Panc1 (cell line): ENCODE measurements around the gene TAL1. TPM values are rescaled to one million over a fixed set of nuclear protein-coding genes. Genes with fewer than 3 reads are reported as not detected.

ENCODE experiments used
- ATAC-seq: fragments of 200-7000 bp; cut with Tn5 transposase; 2 replicates; pipeline ENCODE4 v1.9.1; 2020; ENCODE audit warnings: mild to moderate bottlenecking, moderate library complexity
- BruUV-seq: library from RNA; stranded (reverse); fragments of 400-500 nt; replicated peaks from 2 replicates; lab custom pipeline; 2021; lab: Mats Ljungman, UMichigan
- CTCF ChIA-PET: fragments of 300-600 bp; sonication (Branson Sonifier 250); formaldehyde crosslinking; loops from one replicate; lab custom pipeline; 2022; ENCODE audit warnings: antibody characterized with exemption; lab: Charles Lee
- POLR2A ChIA-PET: fragments of 300-600 bp; sonication (Branson Sonifier 250); formaldehyde crosslinking; loops from one replicate; lab custom pipeline; 2022; ENCODE audit warnings: antibody characterized with exemption; lab: Charles Lee
- DNase-seq: peaks from one replicate; pipeline ENCODE4 v3.0.0-alpha.2; 2010; ENCODE audit warnings: low read depth, low spot score
- H3K27ac ChIP-seq: 2 replicates; pipeline ENCODE4 v1.5.1; 2011; ENCODE audit warnings: mild to moderate bottlenecking, low read length, inconsistent platforms
- H3K27me3 ChIP-seq: fragments of 200-500 bp; sonication (Bioruptor generic); 2 replicates; pipeline ENCODE4 v1.6.0; 2014; ENCODE audit warnings: low read length, inconsistent platforms; ENCODE audit not compliant: control insufficient read depth, insufficient read depth
- H3K36me3 ChIP-seq: fragments of 200-500 bp; sonication (Bioruptor generic); 2 replicates; pipeline ENCODE4 v1.5.1; 2014; ENCODE audit warnings: inconsistent platforms, mild to moderate bottlenecking, low read length, moderate library complexity; ENCODE audit not compliant: control insufficient read depth, insufficient read depth
- H3K4me1 ChIP-seq: 2 replicates; pipeline ENCODE4 v1.5.1; 2011; ENCODE audit warnings: inconsistent platforms, mild to moderate bottlenecking, low read length, moderate library complexity; ENCODE audit not compliant: control insufficient read depth, insufficient read depth
- H3K4me3 ChIP-seq, 2 experiments: 2 replicates each; pipeline ENCODE4 v1.5.1; 2011 to 2012; ENCODE audit warnings: low read depth in 2 of 2, low read length in 2 of 2, mild to moderate bottlenecking in 2 of 2, inconsistent platforms in 1 of 2, moderate library complexity in 1 of 2
- H3K9me3 ChIP-seq: fragments of 200-500 bp; sonication (Bioruptor generic); 2 replicates; pipeline ENCODE4 v1.5.1; 2014; ENCODE audit warnings: low read depth, mild to moderate bottlenecking, inconsistent platforms, low read length, moderate library complexity; ENCODE audit not compliant: control insufficient read depth, insufficient read depth
- CTCF ChIP-seq: fragments of 450-650 bp; IDR thresholded peaks from 2 replicates; pipeline ENCODE4 v1.5.1; 2017; ENCODE audit warnings: mild to moderate bottlenecking
- POLR2AphosphoS5 ChIP-seq: IDR thresholded peaks from 2 replicates; pipeline ENCODE4 v1.6.1; 2012; ENCODE audit warnings: mild to moderate bottlenecking, low read depth, low read length, moderate library complexity
- REST ChIP-seq, 2 experiments: IDR thresholded peaks; 2 replicates each; pipeline ENCODE4 v1.6.1; 2011 to 2012; ENCODE audit warnings: low read depth in 2 of 2, control low read depth in 1 of 2, low read length in 1 of 2, mild to moderate bottlenecking in 1 of 2, moderate library complexity in 1 of 2; ENCODE audit not compliant: insufficient read depth in 1 of 2
- SIN3A ChIP-seq: IDR thresholded peaks from 2 replicates; pipeline ENCODE4 v1.6.1; 2012; ENCODE audit warnings: low read depth, mild to moderate bottlenecking, low read length, moderate library complexity, borderline replicate concordance; ENCODE audit not compliant: insufficient read depth
- TCF7L2 ChIP-seq: IDR thresholded peaks from 2 replicates; pipeline ENCODE4 v1.6.1; 2011; ENCODE audit warnings: mild to moderate bottlenecking, low read depth, low read length, inconsistent platforms
- in situ Hi-C: cut with HindIII; loops from 2 replicates; pipeline ENCODE4 v1.10.0; 2016; ENCODE audit warnings: low sequenced_read_pairs, low pct_unique_long_range_greater_than_20kb
- intact Hi-C: fragments of 100-400 bp; cut with micrococcal nuclease; formaldehyde crosslinking; loops from one replicate; pipeline ENCODE4 v1.10.0; 2022; ENCODE audit not compliant: unreplicated experiment
- total RNA-seq: library from RNA; stranded (reverse); gene quantifications from one replicate; pipeline ENCODE4 v1.2.1, GENCODE V29; 2021; ENCODE audit not compliant: unreplicated experiment

The TAL1 gene
- total RNA-seq, 1 experiment from 2014 or later, result 0.05 TPM

GRCh38 chr1:47212636-47213229, 19.3 kb downstream of the TAL1 start:
- DNase-seq (no peak), ATAC-seq (no peak)
- intact Hi-C loops (no loop called here), in situ Hi-C loops (no loop called here)
- ChIA-PET CTCF (no interaction called here), POLR2A (no interaction called here)
- Histone ChIP-seq H3K27me3 (no peaks in the 10 kb centered on the region), H3K9me3 (no peaks in the 10 kb centered on the region), H3K4me1 (no peaks in the 10 kb centered on the region), H3K27ac (no peak overlapping the region), H3K36me3 (no peaks in the 10 kb centered on the region), H3K4me3 (no peak overlapping the region)
- TF ChIP-seq SIN3A, result no peak
- BruUV-seq, result no TSS peak

GRCh38 chr1:47211796-47212269, 20.2 kb downstream of the TAL1 start:
- in situ Hi-C loops, result no loop called here
- no peak for ATAC-seq
- intact Hi-C loops, result no loop called here
- Histone ChIP-seq H3K27ac (no peak overlapping the region), H3K4me3 (no peak overlapping the region), H3K36me3 (no peaks in the 10 kb centered on the region), H3K4me1 (no peaks in the 10 kb centered on the region), H3K27me3 (no peaks in the 10 kb centered on the region), H3K9me3 (no peaks in the 10 kb centered on the region)
- POLR2A ChIA-PET, result no interaction called here
- no TSS peak for BruUV-seq
- TF ChIP-seq TCF7L2 (no peak), POLR2AphosphoS5 (no peak), CTCF (no peak), REST (IDR thresholded peaks at IDR 0.05; ENCODE audit: insufficient read depth in 1 of 2, low read depth in 2 of 2, low read length in 1 of 2) (no peak), SIN3A (no peak)
- CTCF ChIA-PET, result no interaction called here
- DNase-seq, result no peak

GRCh38 chr1:47210666-47211065, 21.4 kb downstream of the TAL1 start:
- DNase-seq (no peak), ATAC-seq (no peak)
- intact Hi-C loops, result no loop called here
- TF ChIP-seq REST (IDR thresholded peaks at IDR 0.05; ENCODE audit: insufficient read depth in 1 of 2, low read depth in 2 of 2, low read length in 1 of 2) (no peak), SIN3A (no peak), TCF7L2 (no peak), CTCF (no peak), POLR2AphosphoS5 (no peak)
- POLR2A ChIA-PET, result no interaction called here
- in situ Hi-C loops, result no loop called here
- Histone ChIP-seq H3K27me3 (no peaks in the 10 kb centered on the region), H3K27ac (no peak overlapping the region), H3K4me1 (no peaks in the 10 kb centered on the region), H3K4me3 (no peak overlapping the region), H3K36me3 (no peaks in the 10 kb centered on the region), H3K9me3 (no peaks in the 10 kb centered on the region)
- BruUV-seq, result no TSS peak
- CTCF ChIA-PET, result interaction anchor here (0.6 kb wide), 1 partner anchor 104 kb away, joined by 3 read pairs; no protein-coding TSS in a partner anchor
